Activated CD8-positive, alpha-beta memory T cell treated with anti-CD3 and anti-CD28 coated beads for 48 hours (primary cell): ENCODE results near the gene ZNF581.

ENCODE experiments used
- DNase-seq, 3 experiments: peaks; one replicate each; pipeline ENCODE4 v3.0.0-alpha.2; 2020; ENCODE audit warnings: low read depth in 2 of 3, low spot score in 2 of 3

Gene ZNF581

GRCh38 chr19:55692681-55693081 lies 49.2 kb downstream of the ZNF581 start:
- no peak for DNase-seq

- no peak for DNase-seq
These were observed 50.0 kb downstream of the ZNF581 start for GRCh38 chr19:55693336-55693974.

- no peak for DNase-seq
These were observed 50.8 kb downstream of the ZNF581 start for GRCh38 chr19:55694241-55694655.

- DNase-seq, result no peak
These were observed 51.4 kb downstream of the ZNF581 start for GRCh38 chr19:55694656-55695491.
